GM21515 (cell line): Measurements from ENCODE around the gene IL1R2.

Experiments used
- ATAC-seq: cut with Tn5 transposase; IDR thresholded peaks from one replicate; pipeline ENCODE4 v1.9.1; 2021; ENCODE audit not compliant: unreplicated experiment

The IL1R2 gene

GRCh38 chr2:102037681-102038080 lies 45.9 kb downstream of the IL1R2 start:
- ATAC-seq, result no peak

- ATAC-seq, result no peak
Measured at GRCh38 chr2:102040229-102040628, 48.5 kb downstream of the IL1R2 start.

GRCh38 chr2:102041351-102041750 lies 49.6 kb downstream of the IL1R2 start:
- ATAC-seq, result no peak

- ATAC-seq, result no peak
Measured at GRCh38 chr2:102042196-102043081, 50.7 kb downstream of the IL1R2 start.

GRCh38 chr2:102043560-102043959 lies 51.8 kb downstream of the IL1R2 start:
- ATAC-seq, result no peak

- no peak for ATAC-seq
Measured at GRCh38 chr2:102044235-102044896, 52.6 kb downstream of the IL1R2 start.

GRCh38 chr2:102044967-102045489 lies 53.3 kb downstream of the IL1R2 start:
- ATAC-seq, result no peak

DNA sequence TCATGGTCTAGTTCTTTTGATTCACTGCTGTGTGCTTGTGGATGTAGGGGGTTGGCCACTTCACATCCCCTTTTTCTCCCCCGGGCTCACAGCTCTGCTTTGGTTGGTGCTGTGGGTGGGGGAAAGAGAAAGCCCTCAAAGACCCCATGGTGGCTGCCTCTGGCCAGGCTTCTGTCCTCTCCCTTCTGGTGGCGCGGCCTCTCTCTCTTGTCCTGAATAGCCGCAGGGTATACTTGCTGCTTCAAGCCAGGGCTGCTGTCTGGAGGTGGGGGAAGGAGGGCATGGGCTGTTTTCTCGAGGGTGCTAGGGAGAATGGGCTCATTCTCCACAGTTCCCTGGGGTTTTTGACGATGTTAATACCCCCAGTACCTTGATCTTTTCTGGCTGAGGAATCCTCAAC lies 53.9 kb downstream of the IL1R2 start:
- ATAC-seq, result no peak

DNA sequence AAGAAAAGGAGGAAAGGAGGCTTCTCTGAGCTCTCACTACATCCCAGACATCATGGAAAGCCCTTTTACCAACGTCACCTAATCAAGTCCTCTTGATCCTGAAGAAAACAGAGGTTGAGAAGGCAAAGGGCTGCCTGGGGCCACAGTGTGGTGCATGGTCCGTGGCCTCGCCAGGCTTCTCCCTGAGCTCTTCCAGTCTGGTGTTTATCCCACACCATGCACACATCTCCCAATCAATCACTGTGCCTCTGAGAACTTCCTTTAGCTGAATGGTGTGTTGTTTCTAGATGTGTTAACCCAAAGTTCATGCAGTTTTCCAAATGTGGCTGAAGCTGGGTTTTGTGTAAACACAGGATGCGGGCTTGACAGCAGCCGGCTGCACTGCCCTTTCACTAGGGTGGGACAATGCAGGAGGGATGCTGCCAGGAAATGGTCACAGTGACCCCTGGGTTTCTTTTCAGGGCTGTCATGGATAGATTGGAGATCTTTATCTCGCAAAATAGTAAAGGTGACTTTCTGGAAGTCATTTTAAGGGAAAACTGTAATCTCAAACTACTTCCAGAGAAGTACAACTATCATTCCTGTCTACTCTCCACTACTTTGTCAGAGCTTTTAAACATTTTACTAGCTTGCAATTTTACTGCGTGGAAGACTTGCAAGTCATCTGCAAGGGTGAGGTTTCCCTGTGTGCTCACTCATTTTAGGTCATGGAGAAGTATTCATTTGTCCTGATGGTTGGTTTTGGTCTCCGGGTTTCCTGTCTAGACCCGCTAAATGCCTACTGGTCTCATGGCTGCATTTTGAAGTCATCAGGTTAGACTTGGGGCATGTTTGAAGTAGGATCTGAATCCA lies 54.6 kb downstream of the IL1R2 start:
- no peak for ATAC-seq

DNA sequence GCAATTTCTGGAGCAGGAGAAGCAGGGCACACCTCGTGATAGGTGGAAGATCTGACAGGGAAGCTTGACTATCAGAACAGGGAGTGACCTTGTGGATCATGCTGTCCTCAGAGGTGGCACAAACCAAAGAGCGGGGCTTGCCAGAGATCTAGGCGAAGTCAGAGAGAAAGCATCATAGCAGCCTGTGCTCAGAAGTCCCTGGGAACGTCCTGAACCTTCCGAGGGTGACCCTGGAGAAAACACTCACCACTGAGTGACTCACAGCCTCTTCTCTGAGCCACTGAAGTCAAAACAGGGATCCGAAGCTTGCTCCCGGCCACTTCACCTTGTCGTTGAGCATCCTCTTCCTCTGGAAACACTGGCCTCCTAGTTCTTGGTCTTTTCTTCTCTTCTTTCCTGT lies 56.7 kb downstream of the IL1R2 start:
- no peak for ATAC-seq

DNA sequence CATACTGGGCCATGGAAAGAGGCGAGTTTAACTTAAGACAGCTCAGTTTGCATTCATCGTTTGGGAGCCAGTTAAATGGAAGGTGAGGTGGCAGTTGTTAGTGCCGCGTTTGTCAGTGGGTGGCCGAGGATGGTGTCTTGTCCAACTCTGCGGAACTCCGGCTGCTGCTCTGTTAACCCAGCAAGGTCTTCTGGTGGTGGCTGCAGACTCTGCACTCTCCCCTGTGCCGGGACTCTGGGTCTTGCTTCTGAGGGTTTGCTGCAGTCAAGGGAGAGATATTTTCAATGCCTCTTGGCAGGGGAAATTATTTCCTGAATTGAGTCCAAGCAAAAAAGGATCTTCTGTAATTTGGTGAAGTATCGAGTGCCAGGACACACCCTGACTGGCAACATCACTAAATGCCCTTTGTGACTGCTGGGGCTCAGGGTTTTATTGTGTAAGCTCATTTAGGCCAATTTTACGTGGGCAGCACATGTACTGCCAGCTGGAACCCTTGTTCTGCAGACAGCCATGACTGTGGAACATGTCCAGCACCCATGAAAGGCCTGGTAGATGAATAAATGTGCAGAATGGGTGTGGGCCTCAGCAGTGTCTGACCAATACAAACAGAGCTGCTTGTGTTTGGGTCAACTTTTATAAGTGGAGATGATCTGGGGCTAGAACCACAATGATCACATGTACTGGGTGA lies 58.1 kb downstream of the IL1R2 start:
- no peak for ATAC-seq

- no peak for ATAC-seq
Measured at GRCh38 chr2:102050854-102051391, 59.2 kb downstream of the IL1R2 start.

DNA sequence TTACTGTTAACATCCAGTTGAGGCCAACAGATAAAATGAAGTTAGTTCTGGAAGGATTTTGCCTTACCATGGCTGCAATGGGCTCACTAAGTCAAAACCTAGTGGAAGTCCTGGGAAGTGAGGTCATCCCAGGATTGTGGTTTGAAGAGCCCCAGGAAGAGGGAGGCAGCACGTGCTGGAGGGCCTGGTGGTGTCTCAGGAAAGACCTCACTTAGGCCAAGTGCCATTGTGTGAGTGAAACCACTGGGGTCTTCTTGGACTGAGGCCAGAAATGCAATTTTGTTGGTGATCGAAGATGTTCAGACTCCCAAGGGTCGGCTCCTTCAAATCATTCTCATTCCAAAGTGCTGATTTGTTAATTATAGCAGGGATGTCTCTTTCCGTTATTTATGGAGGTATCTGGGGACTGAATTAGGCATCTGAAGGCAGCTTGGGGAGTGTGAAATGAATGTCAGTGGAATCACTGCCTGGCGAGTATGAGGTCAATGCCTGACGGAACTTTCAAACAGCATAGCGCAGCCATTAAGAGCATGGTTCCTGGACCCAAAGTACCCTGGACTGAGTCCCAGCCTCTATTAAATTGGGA lies 60.0 kb downstream of the IL1R2 start:
- ATAC-seq, result no peak

DNA sequence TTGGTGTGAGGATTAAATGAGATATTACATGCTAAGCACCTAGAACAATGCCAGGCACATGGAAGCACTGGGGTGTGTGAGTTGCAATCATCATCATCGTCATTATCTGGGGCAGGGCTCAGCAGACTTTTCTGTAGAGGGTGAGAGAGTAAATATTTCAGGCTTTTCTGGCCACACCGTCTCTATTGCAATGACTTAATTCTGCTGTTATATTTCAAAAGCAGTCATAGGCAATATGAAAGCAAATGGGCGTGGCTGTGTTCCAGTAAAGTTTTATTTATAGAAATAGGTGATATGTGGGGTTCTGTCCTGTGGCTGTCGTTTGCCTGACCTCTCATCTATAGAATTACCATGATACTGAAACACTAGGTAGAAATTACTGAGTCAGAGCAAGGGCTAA lies 60.6 kb downstream of the IL1R2 start:
- ATAC-seq, result no peak

GRCh38 chr2:102053096-102053495 lies 61.3 kb downstream of the IL1R2 start:
- no peak for ATAC-seq

DNA sequence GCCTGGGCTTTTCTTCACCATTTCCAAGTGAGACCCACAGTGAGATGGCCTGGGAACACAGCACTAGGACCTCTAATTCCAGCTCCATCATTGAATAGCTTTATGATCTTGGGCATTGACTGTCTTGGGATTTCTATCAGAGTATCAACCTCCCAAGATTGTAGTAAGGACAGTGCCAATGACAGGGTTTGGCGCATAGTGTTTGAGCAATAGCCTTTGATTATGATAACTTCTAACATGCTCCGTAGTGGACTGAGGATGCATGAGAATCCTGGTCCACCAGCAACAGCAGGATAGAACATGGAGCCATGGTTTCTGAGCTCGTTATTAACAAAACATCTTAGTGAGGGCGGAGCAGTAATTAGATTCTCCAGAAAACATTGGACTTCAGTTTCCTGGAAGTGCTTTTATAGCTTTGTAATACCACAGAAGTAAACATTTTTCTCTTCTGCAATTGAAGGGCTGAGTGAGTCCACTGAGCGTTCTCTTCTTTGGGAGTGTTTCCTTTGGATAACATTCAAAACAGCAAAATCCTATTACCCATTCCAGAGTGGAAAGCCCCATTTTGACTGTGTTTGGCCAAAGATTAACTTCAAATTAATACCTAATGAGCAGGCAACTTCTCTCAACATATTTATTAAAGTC lies 63.7 kb downstream of the IL1R2 start:
- no peak for ATAC-seq

- no peak for ATAC-seq
Measured at GRCh38 chr2:102056079-102056581, 64.4 kb downstream of the IL1R2 start.

DNA sequence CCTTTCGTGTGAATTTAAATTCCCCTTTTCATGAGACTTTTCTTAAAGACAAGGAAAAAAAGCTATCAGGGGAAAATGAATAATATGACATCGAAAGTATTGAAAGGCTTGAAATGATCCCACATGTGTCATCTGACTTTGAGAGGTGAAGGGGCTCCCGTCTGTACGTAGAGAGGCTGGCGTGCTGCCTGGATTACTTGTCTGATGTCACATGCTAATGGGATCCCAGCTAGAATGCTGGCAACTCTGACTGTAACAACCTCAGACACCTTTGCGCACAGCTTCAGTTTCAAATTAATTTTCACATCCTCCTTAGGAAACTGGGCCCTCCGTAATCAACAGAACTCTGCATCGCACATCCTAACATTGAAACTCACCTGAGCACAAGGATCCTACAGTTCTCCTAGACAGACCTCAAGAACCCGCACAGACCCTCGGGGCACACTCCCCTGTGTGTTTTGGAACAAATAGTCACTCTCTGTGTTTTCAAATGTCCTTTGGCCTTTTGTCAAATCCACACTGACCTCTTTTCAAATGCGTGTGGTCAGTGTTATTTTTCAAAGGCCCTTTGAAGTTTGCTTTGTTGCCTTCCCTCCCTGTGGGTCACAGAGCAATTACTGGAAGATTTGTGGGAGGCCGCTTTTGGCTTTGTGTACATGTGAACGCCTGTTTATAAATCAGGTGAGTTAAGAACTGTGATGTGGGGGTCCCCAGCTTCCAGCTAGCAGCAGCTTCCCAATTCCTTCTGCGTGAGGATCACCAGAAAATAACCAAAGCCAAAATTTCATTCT lies 65.9 kb downstream of the IL1R2 start:
- ATAC-seq, result no peak
